ENCODE results near the gene TMEM175.
"Not testable (repeated sequence)": the region's sequence is repeated elsewhere in the genome, so short reads cannot be mapped to it uniquely, and the experiment has no call there.

TMEM175 gene

DNA sequence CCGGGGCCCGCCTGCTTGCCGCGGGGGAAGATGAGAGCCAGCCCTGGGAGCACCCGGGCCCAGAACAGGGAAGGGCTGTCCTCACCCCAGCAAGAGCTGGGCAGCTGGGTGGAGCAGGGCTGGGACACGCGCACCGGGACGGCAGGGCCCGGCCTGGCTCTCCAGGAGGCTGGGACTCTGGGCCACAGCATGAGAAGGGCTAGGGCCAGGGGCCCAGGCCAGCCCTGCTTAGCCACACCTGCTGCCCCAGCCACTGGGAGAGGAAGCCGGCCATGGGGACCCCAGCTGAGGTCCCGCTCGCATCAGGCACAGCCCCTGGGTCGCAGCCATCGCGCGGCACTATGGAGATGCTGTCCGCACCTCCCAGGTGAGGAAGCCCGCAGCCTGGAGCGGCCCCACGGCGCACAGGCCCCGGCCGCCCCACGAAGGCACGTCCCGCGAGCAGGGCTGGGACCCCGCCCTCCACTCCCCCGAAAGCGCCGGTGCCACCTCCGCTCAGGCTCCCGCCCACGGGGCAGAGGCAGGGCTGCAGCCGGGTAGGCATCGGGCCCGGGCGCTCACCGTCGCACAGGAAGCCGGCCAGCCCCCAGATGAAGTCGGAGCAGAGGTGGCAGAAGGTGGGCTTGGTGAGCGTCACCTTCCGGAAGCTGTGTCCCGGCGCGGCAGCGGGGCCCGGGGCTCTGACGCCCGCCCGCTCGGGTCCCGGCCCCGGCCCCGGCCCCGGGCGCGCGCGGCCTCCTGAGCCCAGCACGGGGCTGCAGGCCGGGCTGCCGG is 40.6 kb downstream of the TMEM175 start:
- peak; percentile 58 for DNase-seq

DNA sequence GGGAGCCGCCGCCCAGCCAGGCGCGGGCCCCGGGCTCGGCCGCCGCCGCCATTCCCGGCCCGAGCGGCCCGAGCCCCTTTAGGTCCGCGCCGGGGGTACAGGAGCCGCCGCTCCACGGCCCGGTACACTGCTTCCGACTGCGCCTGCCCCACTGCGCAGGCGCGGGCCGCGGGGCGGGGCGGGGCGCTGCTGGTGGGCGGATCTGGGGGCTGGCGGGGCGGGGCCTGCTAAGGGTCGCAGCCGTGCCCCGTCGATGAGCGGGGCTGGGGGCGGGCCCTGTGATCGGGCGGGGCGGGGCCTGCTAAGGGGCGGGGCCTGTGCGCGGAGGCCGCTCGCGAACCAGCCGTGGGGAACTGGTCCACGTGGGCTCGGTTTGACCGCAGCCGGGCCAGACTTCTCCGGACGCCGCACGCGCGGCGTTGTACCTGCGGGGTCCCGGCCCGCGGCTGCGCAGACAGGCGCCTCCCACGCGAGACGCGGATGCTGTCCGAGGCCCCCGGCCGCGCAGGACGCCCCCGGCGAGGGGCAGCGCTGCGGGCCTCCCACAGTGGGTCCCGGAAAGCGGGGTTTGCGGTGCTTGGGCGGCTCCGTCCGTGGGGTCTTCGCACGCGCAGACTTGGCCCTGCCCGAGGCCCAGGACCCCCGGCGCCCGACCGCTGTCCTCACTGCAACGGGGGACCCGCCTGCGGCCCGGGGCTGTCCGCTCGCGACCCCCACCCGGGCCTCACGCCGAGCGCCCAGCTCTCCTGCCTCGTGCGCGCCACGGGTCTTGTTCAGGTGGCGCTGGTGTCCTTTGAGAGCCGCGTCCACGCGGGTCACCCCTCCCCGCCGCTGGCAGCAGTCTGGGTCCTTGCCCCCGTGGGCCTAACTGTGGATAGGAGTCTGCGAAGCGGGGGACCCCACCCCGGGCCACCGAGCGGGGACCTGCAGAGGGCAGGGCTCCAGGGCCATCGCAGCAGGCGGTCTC is 41.5 kb downstream of the TMEM175 start, which contains the start of gene DGKQ:
DGKQ (minus strand) TSS at position 139 of the 967 bp plus-strand sequence; CDS start at position 52, 87 bp downstream.
- peak; percentile 88 for DNase-seq

DNA sequence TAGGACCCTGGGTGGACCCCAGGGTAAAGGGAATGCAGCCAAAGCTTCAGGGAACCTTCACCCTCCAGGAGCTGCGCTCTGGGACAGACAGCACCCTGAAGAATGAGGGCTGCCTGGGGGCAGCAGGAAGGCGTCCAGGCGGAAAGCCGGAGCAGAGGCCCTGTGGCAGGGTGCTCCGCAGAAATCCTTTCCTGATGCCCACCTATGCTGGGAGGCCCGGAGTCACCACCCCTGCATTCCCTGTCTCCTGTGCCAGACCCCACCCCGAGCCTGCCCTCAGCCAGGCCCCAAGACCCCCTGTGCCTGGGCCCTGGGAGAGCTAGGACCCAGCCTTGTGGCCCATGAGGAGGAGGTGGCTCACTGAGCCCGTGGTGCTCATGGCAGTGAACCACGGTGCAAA is 42.4 kb downstream of the TMEM175 start:
- no peak for DNase-seq

DNA sequence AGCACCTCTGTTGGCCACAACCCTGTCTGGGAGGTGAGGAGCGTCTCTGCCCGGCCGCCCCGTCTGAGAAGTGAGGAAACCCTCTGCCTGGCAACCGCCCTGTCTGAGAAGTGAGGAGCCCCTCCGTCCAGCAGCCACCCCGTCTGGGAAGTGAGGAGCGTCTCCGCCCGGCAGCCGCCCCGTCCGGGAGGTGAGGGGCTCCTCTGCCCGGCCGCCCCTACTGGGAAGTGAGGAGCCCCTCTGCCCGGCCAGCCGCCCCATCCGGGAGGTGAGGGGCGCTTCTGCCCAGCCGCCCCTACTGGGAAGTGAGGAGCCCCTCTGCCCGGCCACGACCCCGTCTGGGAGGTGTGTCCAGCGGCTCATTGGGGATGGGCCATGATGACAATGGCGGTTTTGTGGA is 43.8 kb downstream of the TMEM175 start:
- not testable (repeated sequence) for DNase-seq

DNA sequence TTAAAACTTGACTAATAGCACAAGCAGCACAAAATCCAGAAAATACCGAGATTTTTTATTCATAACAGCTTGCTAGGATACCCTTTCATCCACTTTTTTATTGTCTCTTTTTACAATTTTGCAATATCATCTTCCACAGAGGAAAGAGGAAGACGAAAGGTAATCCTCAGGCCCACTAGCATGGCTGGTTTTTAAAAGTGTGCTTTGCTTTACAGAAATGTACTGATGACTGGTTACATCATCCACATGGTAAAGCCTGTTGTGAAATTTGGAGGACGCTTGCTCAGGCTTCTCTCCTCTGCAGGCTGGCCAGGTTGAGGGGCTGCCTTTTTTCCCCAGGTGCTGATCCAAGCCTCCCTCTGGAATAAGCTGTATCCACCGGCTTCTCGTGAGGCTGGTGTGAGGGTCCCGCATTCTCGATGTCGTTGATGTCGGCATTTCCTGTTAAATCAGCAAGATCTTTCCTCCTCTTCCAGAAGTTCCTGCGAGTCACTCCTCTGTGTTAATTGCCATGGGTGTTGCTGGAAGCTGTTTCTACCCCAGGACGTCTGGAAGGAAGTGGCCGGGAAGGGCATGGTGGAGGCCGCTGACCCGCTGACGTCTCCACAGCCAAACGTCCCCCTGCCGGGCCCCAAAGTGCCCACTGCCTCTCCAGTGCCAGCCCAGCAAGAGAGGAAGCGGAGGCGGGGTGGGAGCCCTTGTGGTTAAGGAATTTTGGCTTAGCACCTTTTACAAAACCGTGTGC is 46.9 kb downstream of the TMEM175 start:
- DNase-seq, result peak; percentile 70

DNA sequence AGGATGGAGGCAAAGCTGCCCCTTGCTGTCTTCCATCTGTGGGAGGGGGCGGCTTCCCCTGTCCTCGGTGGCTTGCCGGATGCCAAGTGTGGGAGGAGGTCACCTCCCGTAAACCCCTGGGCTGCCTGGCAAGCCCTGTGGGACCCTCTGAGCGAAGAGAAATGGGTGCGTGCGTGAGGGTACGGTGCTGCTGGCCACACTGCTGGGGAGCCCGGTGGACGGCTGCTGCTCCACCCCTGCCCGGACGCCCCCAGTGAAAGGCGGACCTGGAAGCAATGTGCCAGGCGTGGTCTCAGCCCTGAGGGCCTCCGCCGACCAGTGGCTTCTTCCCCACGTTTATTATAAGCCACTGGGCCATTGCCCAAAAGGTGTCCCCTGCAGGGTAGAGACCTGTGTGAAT is 50.0 kb downstream of the TMEM175 start:
- no peak for DNase-seq

DNA sequence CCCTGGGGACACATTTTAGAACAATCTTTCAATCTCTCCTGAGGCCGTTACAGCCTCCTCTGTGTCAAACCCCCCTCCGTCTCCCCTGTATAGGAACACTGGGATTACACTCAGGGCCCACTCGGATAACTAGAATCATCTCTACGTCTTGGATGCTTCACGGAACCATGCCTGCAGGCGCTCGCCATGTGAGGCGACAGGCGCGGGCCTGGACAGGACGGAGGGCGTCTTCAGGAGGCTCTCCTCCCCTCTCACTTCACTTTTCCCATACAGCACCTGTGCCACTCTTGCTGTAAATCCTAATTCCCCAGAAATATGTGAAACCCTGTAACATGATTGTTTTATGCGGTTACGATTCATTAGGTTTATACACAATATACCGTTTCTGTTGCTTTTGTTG is 50.6 kb downstream of the TMEM175 start:
- DNase-seq, result no peak

DNA sequence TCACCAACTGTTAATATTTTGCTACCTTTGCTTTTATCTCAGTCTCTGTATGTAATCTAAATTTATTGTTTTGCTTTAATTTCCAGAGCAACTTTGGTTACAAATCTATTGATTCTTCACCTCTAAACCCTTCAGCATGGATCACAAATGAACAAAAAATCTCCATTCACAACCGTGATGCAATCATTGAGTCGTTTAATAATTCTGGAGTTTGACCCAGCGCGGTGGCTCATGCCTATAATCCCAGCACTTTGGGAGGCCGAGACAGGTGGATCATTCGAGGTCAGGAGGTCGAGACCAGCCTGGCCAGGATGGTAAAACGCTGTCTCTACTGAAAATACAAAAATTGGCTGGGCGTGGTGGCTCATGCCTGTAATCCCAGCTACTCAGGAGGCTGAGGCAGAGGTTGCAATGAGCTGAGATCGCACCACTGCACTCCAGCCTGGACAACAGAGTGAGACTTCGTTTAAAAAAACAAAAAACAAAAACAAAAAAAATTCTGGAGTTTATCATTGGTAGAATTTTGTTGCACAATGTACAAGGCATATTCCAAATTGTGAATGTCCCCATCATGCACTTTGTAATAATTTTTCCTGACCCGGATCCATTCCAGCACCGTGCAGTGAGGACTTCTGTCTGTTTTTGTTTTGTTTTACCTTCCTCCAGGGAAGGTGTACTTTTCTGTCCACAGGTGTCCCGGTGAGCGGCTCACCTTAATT is 52.2 kb downstream of the TMEM175 start:
- no peak for DNase-seq

DNA sequence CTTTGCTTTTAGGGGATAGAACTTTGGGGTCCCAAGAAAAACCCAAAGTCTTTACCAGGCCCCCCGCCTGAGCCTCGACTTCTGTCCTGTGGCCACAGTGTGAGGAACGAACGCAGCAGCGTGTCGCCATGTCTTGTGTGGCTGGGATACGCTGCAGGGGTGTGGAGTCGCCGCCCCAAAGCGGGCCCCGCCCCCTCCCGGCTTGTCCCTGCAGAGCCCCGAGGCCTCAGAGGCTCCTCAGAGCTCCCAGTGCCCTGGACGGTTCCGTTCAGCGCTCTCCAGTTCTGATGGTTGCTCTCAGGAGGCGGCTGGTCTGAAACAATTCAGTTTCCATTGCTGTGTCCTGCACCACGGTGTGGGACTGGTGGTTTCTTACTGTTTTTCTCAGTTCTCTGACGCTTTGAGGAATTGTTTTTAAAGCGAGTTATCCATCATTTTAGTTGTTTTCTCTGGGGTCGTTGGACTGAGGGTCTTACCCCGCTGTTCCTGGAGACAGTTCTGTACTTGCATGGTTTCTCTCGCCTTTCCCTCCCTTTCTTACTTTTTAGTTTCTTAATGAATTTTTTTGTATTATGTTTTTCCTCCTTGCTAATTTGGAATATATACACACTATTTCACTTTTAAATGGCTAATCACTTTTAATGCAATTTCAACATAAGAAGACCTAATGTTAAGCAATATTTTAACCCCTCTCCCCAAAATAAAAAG is 53.0 kb downstream of the TMEM175 start:
- peak; percentile 90 for DNase-seq

DNA sequence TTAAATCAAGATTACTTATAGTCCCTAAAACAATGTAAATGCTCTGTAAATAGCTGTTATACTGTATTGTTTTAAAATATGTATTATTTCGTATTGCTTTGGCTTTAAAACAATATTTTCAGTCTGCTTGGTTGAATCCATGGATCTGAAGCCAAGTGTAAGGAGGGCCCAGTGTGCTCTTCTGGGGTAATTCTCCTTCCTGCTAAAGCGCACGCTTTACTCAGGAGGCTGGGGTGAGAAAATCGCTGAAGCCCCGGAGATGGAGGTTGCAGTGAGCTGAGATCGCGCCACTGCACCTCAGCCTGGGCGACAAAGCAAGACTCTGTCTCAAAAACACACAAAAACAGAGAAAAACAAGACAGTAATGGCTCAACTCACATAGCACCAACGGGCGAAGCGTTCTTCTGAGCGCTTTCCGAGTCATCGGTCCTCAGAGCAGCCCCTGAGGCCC is 54.2 kb downstream of the TMEM175 start:
- DNase-seq, result no peak

DNA sequence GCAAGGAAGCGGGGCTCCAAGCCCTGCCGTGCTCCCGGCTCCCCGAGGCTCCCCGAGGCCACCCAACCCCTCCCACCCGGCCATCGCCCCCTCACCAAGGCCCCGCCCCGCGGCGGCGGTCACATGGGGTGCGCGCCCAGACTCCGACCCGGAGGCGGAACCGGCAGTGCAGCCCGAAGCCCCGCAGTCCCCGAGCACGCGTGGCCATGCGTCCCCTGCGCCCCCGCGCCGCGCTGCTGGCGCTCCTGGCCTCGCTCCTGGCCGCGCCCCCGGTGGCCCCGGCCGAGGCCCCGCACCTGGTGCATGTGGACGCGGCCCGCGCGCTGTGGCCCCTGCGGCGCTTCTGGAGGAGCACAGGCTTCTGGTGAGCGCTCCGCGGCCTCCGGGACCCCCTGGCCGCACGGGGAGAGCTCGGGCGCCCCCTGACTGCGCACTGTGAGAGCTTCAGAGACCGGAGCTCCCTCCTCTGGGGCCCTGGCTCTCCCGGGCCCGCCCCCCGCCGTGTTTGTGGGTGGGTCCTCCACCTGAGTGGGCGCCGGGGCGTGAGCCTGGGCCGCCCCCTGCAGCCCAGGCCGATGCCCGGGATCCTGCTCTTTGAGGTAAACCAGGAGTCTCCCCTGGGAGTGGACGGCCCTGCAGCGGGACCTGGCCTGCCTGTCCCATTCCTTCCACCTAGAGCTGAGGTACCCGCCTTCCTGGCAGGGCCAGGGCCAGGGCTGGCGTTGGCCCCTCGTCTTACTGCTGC is 54.8 kb downstream of the TMEM175 start, which contains the start of gene IDUA:
IDUA (plus strand) TSS at position 166 of the 745 bp plus-strand sequence; CDS start at position 207, 41 bp downstream.
- DNase-seq, result peak; percentile 92

DNA sequence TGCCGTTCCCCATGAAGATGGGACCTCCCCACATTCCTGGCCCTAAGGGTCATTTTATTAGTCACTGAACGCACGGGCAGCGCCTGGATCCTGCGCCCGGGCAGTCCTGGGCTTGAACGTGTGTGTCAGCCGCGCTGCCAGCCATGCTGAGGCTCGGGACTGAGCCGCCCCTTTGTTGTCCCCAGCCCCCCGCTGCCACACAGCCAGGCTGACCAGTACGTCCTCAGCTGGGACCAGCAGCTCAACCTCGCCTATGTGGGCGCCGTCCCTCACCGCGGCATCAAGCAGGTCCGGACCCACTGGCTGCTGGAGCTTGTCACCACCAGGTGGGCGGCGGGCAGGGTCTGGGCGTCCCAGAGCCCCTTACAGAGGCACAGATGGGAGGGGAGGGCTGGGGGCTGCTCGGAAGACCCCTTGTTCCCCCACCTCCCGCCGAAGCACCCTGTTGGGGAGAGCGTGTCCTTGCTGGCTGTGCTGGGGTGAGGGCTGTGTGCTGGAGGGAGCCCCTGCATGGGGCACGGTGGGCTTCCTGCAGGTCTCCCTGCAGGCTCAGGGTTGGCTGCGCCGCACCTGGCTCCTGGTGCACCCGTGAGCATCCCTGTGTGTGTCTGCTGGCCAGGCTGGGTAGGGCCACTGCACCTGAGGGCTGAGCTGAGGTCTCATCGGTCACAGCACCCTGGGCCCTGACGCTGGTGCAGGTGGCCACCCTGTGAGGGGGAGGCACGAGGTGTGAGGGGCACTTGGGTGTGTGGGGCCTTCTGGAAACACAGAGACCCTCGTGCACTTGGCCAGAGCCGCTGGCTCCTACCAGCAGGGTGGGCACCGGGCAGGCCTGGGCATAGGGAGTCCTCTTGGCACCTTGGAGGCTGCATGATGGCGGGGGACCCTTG is 55.6 kb downstream of the TMEM175 start:
- DNase-seq, result no peak

DNA sequence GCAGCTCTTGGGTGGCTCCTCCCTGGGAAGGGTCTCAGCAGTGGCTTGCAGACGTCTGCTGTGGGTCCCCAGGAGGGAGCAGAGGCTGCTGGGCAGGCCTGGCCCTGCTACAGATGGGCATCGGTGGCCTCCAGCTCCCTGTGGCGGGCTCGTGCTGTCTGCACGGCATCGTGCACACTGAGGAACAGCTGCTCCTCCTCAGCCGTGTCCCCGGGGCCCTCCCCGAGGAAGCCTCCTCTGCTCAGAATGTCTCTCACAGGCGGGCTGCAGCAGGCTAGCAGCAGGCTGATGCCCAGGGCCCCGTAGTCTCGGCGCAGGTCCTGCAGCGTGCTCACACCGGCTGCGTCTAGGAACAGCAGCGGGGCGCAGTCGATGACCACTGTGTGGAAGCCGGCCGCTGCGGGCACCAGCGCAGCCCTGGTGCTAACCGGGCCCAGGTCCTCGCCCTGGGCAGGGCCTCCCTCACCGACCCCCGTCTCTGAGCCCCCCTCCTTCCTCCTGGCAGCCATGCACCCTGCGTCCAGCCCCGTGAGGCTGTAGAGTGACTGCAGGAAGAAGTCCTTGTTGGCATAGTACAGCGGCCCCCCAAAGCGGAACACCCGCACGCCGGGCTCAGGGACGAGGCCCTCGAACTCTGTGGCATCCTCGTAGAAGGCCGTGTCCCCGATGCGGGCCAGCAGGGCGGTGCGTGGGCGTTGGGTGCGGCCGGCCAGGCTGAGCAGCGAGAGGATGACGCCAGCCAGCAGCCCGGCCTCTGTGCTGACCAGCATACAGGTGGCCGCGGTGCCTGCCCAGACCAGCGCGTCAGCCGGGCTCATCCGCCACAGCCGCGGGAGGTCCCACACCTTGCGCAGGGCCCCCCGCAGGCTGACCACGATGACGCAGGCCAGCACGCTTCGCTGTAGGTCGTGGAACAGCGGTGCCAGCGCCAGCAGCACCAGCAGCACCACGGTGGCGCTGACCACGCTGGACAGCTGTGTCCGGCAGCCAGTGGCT is 56.8 kb downstream of the TMEM175 start:
- no peak for DNase-seq

DNA sequence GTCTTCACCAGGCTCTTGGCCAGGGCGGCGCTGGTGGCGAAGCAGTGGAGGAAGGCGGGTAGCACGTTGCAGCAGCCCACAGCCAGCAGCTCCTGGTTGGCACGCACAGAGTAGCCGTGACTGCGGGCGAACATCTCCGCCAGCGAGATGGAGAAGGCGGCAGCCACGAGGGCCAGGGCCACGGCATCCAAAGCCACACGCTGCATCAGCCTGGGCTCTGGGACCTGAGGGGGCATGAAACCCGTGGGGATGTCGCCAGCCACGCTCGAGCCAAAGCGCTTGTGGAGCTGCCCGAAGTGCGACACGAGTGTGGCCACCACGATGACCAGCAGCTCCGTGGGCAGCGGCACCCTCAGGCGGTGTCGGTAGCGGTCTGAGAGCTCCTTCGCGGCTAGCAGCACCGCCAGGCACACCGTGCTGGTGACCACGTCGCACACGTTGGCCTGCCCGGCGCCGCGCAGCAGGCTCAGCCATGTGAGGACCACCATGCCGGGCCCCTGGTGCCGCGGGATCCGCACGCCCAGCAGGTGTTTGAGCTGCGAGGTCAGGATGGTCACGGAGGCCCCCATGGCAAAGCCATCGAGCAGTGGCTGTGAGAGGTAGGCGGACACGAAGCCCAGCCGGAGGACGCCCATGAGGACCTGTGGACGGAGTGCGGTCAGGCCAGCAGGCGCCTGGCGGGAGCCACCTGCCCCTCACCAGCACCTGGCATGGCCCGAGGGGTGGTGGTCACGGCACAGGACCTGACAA is 57.6 kb downstream of the TMEM175 start:
- no peak for DNase-seq

DNA sequence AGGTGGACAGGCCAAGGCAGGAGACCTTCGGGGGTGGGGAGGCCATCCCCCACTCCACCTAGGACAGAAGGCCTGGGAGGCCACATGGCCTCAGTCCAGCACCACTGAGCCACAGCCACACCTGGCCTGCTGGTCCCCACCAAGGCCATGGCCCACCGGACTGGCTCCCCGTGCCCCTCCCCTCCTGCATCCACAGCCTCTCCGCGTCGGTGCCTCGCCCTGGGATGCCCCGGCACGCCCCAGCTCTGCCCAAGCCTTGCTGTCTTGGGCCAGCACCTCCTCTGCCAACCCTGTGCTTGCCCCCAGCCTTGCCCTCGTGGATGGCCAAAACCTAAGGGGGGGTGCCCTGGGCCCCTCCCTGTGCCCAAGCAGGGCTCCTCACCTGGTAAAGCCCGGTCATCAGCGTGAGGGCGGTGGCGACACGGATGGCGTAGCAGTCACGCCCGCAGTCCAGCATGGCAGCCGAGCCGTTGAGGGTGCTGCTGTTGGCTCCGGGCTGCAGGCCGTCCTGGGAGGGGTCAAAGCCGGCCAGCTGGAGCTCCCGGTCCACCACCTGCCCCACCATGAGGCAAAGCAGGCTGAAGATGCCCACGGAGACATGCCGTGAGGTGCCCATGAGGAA is 58.6 kb downstream of the TMEM175 start:
- no peak for DNase-seq

DNA sequence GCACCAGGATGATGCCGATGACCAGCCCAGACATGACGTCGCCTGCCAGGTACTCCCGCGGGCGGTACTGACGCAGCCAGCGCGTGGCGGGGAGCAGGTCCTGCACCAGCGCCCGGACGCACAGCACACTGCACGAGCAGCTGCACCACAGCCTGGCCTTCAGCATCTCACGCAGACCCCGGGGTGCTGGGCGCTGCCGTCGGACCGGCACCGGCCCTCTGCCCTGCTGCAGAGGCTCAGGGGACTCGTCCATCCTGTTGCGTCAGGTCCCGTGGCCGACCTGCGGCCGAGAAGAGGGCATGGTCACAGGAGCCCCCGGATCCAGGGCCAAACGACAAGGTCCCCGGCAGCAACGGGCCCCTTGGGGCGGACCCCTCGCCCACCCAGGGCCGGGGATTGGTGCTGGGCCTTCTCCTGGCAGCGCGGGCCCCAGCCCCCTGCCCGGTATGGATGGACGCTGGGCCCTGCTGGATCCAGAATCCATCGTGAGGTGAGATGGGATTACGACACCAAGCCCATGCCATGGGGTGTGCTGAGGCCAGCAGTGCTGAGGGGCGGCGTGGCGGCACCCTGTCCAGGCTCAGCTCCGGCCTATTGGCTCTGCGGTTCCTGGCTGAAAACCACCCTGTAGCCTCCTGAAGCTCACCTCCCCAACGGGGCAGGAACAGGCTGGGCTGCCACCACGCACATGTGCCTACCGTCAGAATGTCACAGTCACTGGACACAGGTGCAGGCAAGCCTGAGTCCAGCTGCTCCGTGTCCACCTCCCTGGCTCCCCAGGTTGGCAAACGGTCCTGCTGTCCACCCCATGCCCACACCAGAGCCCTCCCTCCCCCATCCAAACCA is 59.4 kb downstream of the TMEM175 start:
- DNase-seq, result no peak
